IMR-90 (cell line): Measurements from ENCODE around the gene DPYSL3. TPM values are rescaled to one million over a fixed set of nuclear protein-coding genes. Genes with fewer than 3 reads are reported as not detected.

Source experiments
- ATAC-seq: fragments of 200-7000 bp; cut with Tn5 transposase; 2 replicates; pipeline ENCODE4 v1.9.1; 2020; ENCODE audit warnings: low read depth, mild to moderate bottlenecking, moderate library complexity
- BruUV-seq: library from RNA; stranded (reverse); fragments of 400-500 nt; replicated peaks from 2 replicates; lab custom pipeline; 2021; lab: Mats Ljungman, UMichigan
- CTCF ChIA-PET: fragments of 300-600 bp; formaldehyde crosslinking; extraction: SDS; loops from one replicate; lab custom pipeline; 2021; ENCODE audit warnings: antibody characterized with exemption; lab: Yijun Ruan, JAX
- POLR2A ChIA-PET: fragments of 300-600 bp; sonication (Branson Sonifier 250); formaldehyde crosslinking; loops from one replicate; lab custom pipeline; 2022; ENCODE audit warnings: antibody characterized with exemption; ENCODE audit not compliant: unreplicated experiment; lab: Charles Lee
- DNase-seq: peaks from one replicate; pipeline ENCODE4 v3.0.0; 2013
- H2AFZ ChIP-seq: replicated peaks from 2 replicates; pipeline ENCODE3; 2013; ENCODE audit warnings: low read length, mild to moderate bottlenecking; ENCODE audit not compliant: poor library complexity
- H2AK5ac ChIP-seq: 2 replicates; pipeline ENCODE4 v1.6.1; 2013; ENCODE audit warnings: low read depth, low read length, inconsistent platforms
- H2AK9ac ChIP-seq: replicated peaks from 2 replicates; pipeline ENCODE3; 2013; ENCODE audit warnings: mild to moderate bottlenecking, low read depth, low read length, moderate library complexity; ENCODE audit not compliant: poor library complexity
- H2BK120ac ChIP-seq: 2 replicates; pipeline ENCODE4 v1.6.1; 2013; ENCODE audit warnings: low read depth, low read length, inconsistent platforms
- H2BK15ac ChIP-seq: 3 replicates; pipeline ENCODE4 v1.6.1; 2013; ENCODE audit warnings: low read depth, low read length, inconsistent platforms
- H2BK20ac ChIP-seq: 2 replicates; pipeline ENCODE4 v1.6.1; 2013; ENCODE audit warnings: low read depth, mild to moderate bottlenecking, inconsistent platforms, low read length, moderate library complexity
- H2BK5ac ChIP-seq: 2 replicates; pipeline ENCODE4 v1.6.1; 2013; ENCODE audit warnings: mild to moderate bottlenecking, low read depth, low read length, inconsistent platforms; ENCODE audit not compliant: poor library complexity, severe bottlenecking
- H3K14ac ChIP-seq: replicated peaks from 2 replicates; pipeline ENCODE4 v1.6.1; 2013; ENCODE audit warnings: low read depth, low read length, inconsistent platforms
- H3K18ac ChIP-seq: 2 replicates; pipeline ENCODE4 v1.6.1; 2013; ENCODE audit warnings: low read depth, low read length, control low read depth
- H3K23ac ChIP-seq: 2 replicates; pipeline ENCODE4 v1.6.1; 2013; ENCODE audit warnings: low read depth, low read length, inconsistent platforms
- H3K27ac ChIP-seq: 2 replicates; pipeline ENCODE4 v1.5.1; 2013; ENCODE audit warnings: mild to moderate bottlenecking, control low read depth, low read length; ENCODE audit not compliant: insufficient read depth
- H3K27me3 ChIP-seq: 2 replicates; pipeline ENCODE4 v1.6.1; 2013; ENCODE audit warnings: low read length; ENCODE audit not compliant: control insufficient read depth, insufficient read depth
- H3K36me3 ChIP-seq: 2 replicates; pipeline ENCODE4 v1.6.1; 2013; ENCODE audit warnings: low read length, mixed read lengths; ENCODE audit not compliant: control insufficient read depth, insufficient read depth
- H3K4ac ChIP-seq: 2 replicates; pipeline ENCODE4 v1.6.1; 2013; ENCODE audit warnings: low read depth, low read length, inconsistent platforms
- H3K4me1 ChIP-seq: 2 replicates; pipeline ENCODE4 v1.6.1; 2013; ENCODE audit warnings: low read length, mixed read lengths; ENCODE audit not compliant: control insufficient read depth, insufficient read depth
- H3K4me2 ChIP-seq: 2 replicates; pipeline ENCODE4 v1.6.1; 2013; ENCODE audit warnings: low read depth, mild to moderate bottlenecking, control low read depth, low read length, moderate library complexity
- H3K4me3 ChIP-seq: 2 replicates; pipeline ENCODE4 v1.5.1; 2013; ENCODE audit warnings: low read depth, mild to moderate bottlenecking, control low read depth, low read length, moderate library complexity; ENCODE audit not compliant: insufficient read depth
- H3K56ac ChIP-seq: 2 replicates; pipeline ENCODE4 v1.6.1; 2013; ENCODE audit warnings: low read length, inconsistent platforms; ENCODE audit not compliant: insufficient read depth; ENCODE audit errors: extremely low read depth
- H3K79me1 ChIP-seq, 2 experiments: 2 replicates each; pipeline ENCODE4 v1.6.1; 2013; ENCODE audit warnings: low read length in 2 of 2, inconsistent platforms in 1 of 2, low read depth in 1 of 2
- H3K9ac ChIP-seq: 2 replicates; pipeline ENCODE4 v1.6.1; 2013; ENCODE audit warnings: low read depth, low read length, control low read depth
- H3K9me1 ChIP-seq: 2 replicates; pipeline ENCODE4 v1.6.1; 2013; ENCODE audit warnings: low read length, inconsistent platforms; ENCODE audit not compliant: insufficient read depth
- H3K9me3 ChIP-seq: 2 replicates; pipeline ENCODE4 v1.6.1; 2013; ENCODE audit warnings: low read length; ENCODE audit not compliant: control insufficient read depth, insufficient read depth
- H4K20me1 ChIP-seq: 2 replicates; pipeline ENCODE4 v1.6.1; 2013; ENCODE audit warnings: low read length, inconsistent platforms; ENCODE audit not compliant: insufficient read depth
- H4K5ac ChIP-seq: 2 replicates; pipeline ENCODE4 v1.6.1; 2013; ENCODE audit warnings: mild to moderate bottlenecking, low read depth, low read length, control low read depth
- H4K8ac ChIP-seq, 2 experiments: 2 replicates each; pipeline ENCODE4 v1.6.1; 2013; ENCODE audit warnings: low read depth in 2 of 2, low read length in 2 of 2, control low read depth in 1 of 2, inconsistent platforms in 1 of 2
- H4K91ac ChIP-seq: 2 replicates; pipeline ENCODE4 v1.6.1; 2013; ENCODE audit warnings: low read depth, low read length, inconsistent platforms; ENCODE audit not compliant: insufficient read depth
- BHLHE40 ChIP-seq: fragments of 150-350 bp; IDR thresholded peaks from 2 replicates; pipeline ENCODE4 v1.6.1; 2016; ENCODE audit warnings: mild to moderate bottlenecking, low read depth, low read length
- CEBPB ChIP-seq: IDR thresholded peaks from 2 replicates; pipeline ENCODE4 v1.6.1; 2012; ENCODE audit warnings: low read depth, low read length, improper control_type of control experiment
- CHD1 ChIP-seq: IDR thresholded peaks from 2 replicates; pipeline ENCODE4 v1.6.1; 2012; ENCODE audit warnings: low read depth, low read length, improper control_type of control experiment
- FOS ChIP-seq: fragments of 150-350 bp; IDR thresholded peaks from 2 replicates; pipeline ENCODE4 v1.6.1; 2016; ENCODE audit warnings: low read depth, low read length
- MAZ ChIP-seq: IDR thresholded peaks from 2 replicates; pipeline ENCODE4 v1.6.1; 2012; ENCODE audit warnings: low read depth, mild to moderate bottlenecking, low read length, improper control_type of control experiment, moderate library complexity, borderline replicate concordance
- RAD21 ChIP-seq: IDR thresholded peaks from 2 replicates; pipeline ENCODE4 v1.6.1; 2012; ENCODE audit warnings: low read length, improper control_type of control experiment
- RFX5 ChIP-seq: IDR thresholded peaks from 2 replicates; pipeline ENCODE4 v1.8.0; 2012; ENCODE audit warnings: low read depth, mild to moderate bottlenecking, low read length, moderate library complexity
- SMC3 ChIP-seq: fragments of 150-350 bp; IDR thresholded peaks from 2 replicates; pipeline ENCODE4 v1.6.1; 2016; ENCODE audit warnings: low read depth, mild to moderate bottlenecking, antibody characterized with exemption, low read length, moderate library complexity
- USF2 ChIP-seq: fragments of 150-350 bp; IDR thresholded peaks from 2 replicates; pipeline ENCODE4 v1.6.1; 2017; ENCODE audit warnings: mild to moderate bottlenecking, antibody characterized with exemption, low read length, low read depth
- WGBS, 2 experiments: methylation state at CpG; one replicate each; pipeline versions ENCODE4 v1.1.5 to v1.1.7; 2013; ENCODE audit warnings: missing lambda C conversion rate in 2 of 2; ENCODE audit not compliant: insufficient read length in 1 of 2; ENCODE audit errors: extremely low coverage in 2 of 2; 5-methylcytosine and 5-hydroxymethylcytosine counted together
- dilution Hi-C: fragments of 300-500 bp; cut with HindIII; formaldehyde crosslinking; loops from one replicate; pipeline ENCODE4 v1.14.3; 2018; ENCODE audit warnings: low sequenced_read_pairs; ENCODE audit not compliant: unreplicated experiment
- in situ Hi-C: fragments of 300-500 bp; cut with MboI; formaldehyde crosslinking; loops from 3 replicates; pipeline ENCODE4 v1.14.3; 2019; ENCODE audit warnings: low sequenced_read_pairs, inconsistent platforms, mixed read lengths
- intact Hi-C: fragments of 100-400 bp; cut with micrococcal nuclease; formaldehyde crosslinking; loops from 2 replicates; pipeline ENCODE4 v1.10.0; 2022
- polyA plus RNA-seq, 3 experiments: library from polyadenylated mRNA; depleted of rRNA; stranded (reverse); fragments of >200 nt; gene quantifications; 2 replicates each; pipeline ENCODE4 v1.2.3, GENCODE V29; 2012; ENCODE audit warnings: low replicate concordance in 1 of 3
- total RNA-seq: library from RNA; depleted of rRNA; stranded (reverse); fragments of >200 nt; gene quantifications from 2 replicates; pipeline ENCODE4 v1.2.3, GENCODE V29; 2012

The DPYSL3 gene
- total and polyA plus RNA-seq, 2 of the 4 experiments (the other 2 are of a cell fraction): 50.2 to 60.9 TPM

- H2BK120ac ChIP-seq: no peak overlapping the region
- in situ Hi-C loops: no loop called here
- dilution Hi-C loops: no loop called here
- no peak overlapping the region for H4K5ac ChIP-seq
- CTCF ChIA-PET: no interaction called here
- H2BK5ac ChIP-seq: no peak overlapping the region
- H2BK20ac ChIP-seq: no peak overlapping the region
- no peak overlapping the region for H4K8ac ChIP-seq
- H3K36me3 ChIP-seq: no peaks in the 10 kb centered on the region
- peaks cover 9% of the 10 kb centered on the region for H3K4me1 ChIP-seq
- H3K27ac ChIP-seq: no peak overlapping the region
- no peak overlapping the region for H2AK9ac ChIP-seq
- H2AFZ ChIP-seq: no peak overlapping the region
- H3K14ac ChIP-seq: no peak overlapping the region
- ATAC-seq: no peak
- no TSS peak for BruUV-seq
- no CpG with 5 or more reads among the region's 2 CpGs for WGBS, 2 experiments
- H3K4me3 ChIP-seq: no peak overlapping the region
- no peaks in the 10 kb centered on the region for H3K9me3 ChIP-seq
- no peak overlapping the region for H2BK15ac ChIP-seq
- TF ChIP-seq RFX5: no peak
- TF ChIP-seq CEBPB: no peak
- TF ChIP-seq USF2: no peak
- TF ChIP-seq MAZ: no peak
- no peak for TF ChIP-seq BHLHE40
- no peak for TF ChIP-seq SMC3
- TF ChIP-seq FOS: no peak
- TF ChIP-seq RAD21: no peak
- no peak for TF ChIP-seq CHD1
- H3K4me2 ChIP-seq: no peak overlapping the region
- peaks cover 35 to 53% of the 10 kb centered on the region in 2 experiments for H3K79me1 ChIP-seq
- no peak overlapping the region for H3K4ac ChIP-seq
- intact Hi-C loops: no loop called here
- H3K56ac ChIP-seq: no peak overlapping the region
- no peak overlapping the region for H3K23ac ChIP-seq
- no peak for DNase-seq
- no peaks in the 10 kb centered on the region for H4K20me1 ChIP-seq
- no peak overlapping the region for H4K91ac ChIP-seq
- H3K18ac ChIP-seq: no peak overlapping the region
- H3K9me1 ChIP-seq: no peaks in the 10 kb centered on the region; the same call in 1 of the 2 replicates
- H2AK5ac ChIP-seq: no peak overlapping the region
- H3K9ac ChIP-seq: no peak overlapping the region
- POLR2A ChIA-PET: no interaction called here
- H3K27me3 ChIP-seq: no peaks in the 10 kb centered on the region
Measured at GRCh38 chr5:147430628-147431027, 79.2 kb downstream of the DPYSL3 start.
